ENCODE measurements around the gene PPP1CB. TPM values are rescaled to one million over a fixed set of nuclear protein-coding genes. Genes with fewer than 3 reads are reported as not detected.

PPP1CB gene
- total RNA-seq, 1 donor = 307 TPM

- peak; percentile 44 for DNase-seq (ENCODE audit: low read depth)
- TF ChIP-seq CTCF (IDR thresholded peaks at IDR 0.05; ENCODE audit: insufficient read depth, low read length) = no peak
- H3K4me3 ChIP-seq (ENCODE audit: low read depth, low read length) = no peak overlapping the region
Measured at GRCh38 chr2:28828382-28828781, 76.8 kb downstream of the PPP1CB start.

GRCh38 chr2:28833740-28834470 lies 82.3 kb downstream of the PPP1CB start:
- no peak overlapping the region for H3K4me3 ChIP-seq (ENCODE audit: low read depth, low read length)
- no peak for DNase-seq (ENCODE audit: low read depth)
- TF ChIP-seq CTCF (IDR thresholded peaks at IDR 0.05; ENCODE audit: insufficient read depth, low read length) = no peak

- no peak for TF ChIP-seq CTCF (IDR thresholded peaks at IDR 0.05; ENCODE audit: insufficient read depth, low read length)
- DNase-seq (ENCODE audit: low read depth) = peak; percentile 7
- no peak overlapping the region for H3K4me3 ChIP-seq (ENCODE audit: low read depth, low read length)
Measured at GRCh38 chr2:28835781-28836180, 84.2 kb downstream of the PPP1CB start.

- no peak for TF ChIP-seq CTCF (IDR thresholded peaks at IDR 0.05; ENCODE audit: insufficient read depth, low read length)
- no peak overlapping the region for H3K4me3 ChIP-seq (ENCODE audit: low read depth, low read length)
- DNase-seq (ENCODE audit: low read depth) = no peak
Measured at GRCh38 chr2:28838971-28839370, 87.3 kb downstream of the PPP1CB start.

- DNase-seq (ENCODE audit: low read depth) = no peak
- no peak for TF ChIP-seq CTCF (IDR thresholded peaks at IDR 0.05; ENCODE audit: insufficient read depth, low read length)
- H3K4me3 ChIP-seq (ENCODE audit: low read depth, low read length) = no peak overlapping the region
Measured at GRCh38 chr2:28842042-28842441, 90.4 kb downstream of the PPP1CB start.

Other genes starting within 250 kb of the PPP1CB start
- 1.1 and 6.5 TPM in 2 replicates for gene SPDYA, start 59.0 kb downstream of the PPP1CB start, total RNA-seq (ENCODE audit: low replicate concordance)
- 14.5 and 15.2 TPM in 2 replicates for gene TRMT61B, start 118.5 kb downstream of the PPP1CB start, total RNA-seq (ENCODE audit: low replicate concordance)
- gene WDR43, start 142.8 kb downstream of the PPP1CB start, total RNA-seq (ENCODE audit: low replicate concordance) = 80.2 and 102 TPM in 2 replicates
- gene TOGARAM2, start 229.5 kb downstream of the PPP1CB start, total RNA-seq (ENCODE audit: low replicate concordance) = under 0.01 TPM in 1 of 2 replicates, not detected in the other